Hypothalamus (tissue), 51 donors: ENCODE data around the gene MSS51.
A peak's percentile ranks its signal among the peaks of the same experiment; 100 is the strongest.

Experiments used
- DNase-seq, 51 donors: peaks; one replicate each; lab custom pipeline; 2025; lab: John Stamatoyannopoulos, UW

Gene MSS51

DNA sequence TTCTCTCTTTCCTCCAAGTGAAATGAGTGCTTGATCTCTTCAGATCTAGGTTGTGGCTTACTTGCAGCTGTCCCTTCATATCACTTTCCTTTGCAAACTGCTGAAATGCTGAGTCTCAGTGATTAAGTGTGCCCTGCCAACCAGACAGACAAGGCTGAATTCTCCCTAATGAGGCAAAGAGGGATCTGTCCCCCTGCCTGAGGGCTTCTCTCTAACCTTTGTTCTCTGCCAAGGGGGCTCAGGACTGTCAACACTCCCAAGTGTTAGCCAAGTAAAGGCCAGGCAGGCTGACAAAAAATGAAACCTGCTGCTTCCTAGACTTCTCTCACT, at the start of gene MSS51:
Gene MSS51 (minus strand): TSS at position 24 of the 330 bp plus-strand sequence. CDS start 5,277 bp downstream, outside the sequence.
- DNase-seq = no peak

DNA sequence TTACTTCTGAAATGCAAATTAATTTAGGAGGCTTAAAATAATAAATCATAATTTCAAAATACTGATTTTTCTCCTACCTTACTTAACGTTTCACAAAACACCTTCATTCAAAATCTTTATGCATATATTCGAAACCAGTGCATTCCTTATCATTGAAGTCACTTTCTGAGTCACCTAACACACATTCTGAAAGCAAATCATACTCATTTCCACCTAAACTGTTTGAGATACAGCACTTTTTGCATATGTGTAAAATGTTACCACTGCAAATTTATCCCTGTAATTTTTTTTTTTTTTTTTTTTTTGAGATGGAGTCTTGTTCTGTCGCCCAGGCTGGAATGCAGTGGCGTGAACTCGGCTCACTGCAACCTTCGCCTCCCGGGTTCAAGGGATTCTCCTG, 46.8 kb upstream of the MSS51 start:
- DNase-seq = no peak

DNA sequence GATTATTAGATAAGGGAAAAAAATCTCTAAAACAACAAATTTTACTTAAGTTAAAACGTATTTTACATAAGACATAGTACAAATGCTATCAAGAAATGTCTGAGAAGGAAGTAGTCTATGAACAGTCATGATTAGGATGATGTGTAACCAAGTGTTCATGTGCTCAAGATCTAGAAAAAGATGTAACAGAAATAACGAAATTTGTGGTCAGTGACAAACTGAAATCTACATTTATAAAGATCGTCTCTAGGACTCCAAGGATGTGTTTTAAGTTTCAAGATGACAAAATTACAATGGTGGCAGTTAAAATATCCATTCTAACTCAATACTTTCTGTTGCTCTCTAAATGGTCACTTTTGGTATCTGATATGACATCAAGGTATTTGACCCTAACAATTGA, 45.3 kb upstream of the MSS51 start:
- no peak for DNase-seq

DNA sequence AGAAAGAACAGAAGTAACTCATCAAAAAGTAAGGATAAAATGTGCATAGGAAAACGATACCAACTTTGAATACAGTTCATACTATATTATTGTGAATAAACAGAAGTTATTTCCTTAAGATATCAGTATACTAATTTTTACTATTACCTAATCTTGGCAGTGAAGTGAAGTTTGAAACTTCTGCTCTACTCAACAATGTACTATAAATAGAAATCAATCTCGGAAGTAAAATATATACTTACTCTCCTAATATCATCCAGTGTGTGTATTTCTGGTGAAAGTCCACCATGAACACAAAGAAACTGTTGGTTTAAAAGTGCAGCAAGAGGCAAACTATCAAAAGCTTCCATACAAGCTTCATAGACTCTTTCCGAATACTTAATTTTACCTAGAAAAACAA, 37.9 kb upstream of the MSS51 start:
- DNase-seq = no peak

DNA sequence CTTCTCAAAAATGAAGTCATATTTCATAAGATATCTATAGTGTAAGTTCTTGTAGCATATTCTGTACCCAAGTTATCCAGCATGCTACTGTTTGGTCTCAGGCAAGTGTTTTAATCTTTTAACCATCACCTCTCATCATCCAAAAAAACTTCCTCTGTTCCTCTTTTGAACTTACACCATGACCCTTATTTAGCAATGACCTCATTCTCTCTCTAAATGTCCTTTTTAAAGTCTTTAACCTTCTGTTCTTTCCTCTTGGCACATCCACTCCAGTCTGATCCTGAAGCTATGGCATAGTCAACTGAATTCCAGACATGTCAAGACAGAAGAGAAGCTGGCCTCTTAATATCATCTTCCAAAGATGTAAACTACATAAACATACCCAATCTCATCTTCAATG, 36.2 kb upstream of the MSS51 start:
- no peak for DNase-seq

DNA sequence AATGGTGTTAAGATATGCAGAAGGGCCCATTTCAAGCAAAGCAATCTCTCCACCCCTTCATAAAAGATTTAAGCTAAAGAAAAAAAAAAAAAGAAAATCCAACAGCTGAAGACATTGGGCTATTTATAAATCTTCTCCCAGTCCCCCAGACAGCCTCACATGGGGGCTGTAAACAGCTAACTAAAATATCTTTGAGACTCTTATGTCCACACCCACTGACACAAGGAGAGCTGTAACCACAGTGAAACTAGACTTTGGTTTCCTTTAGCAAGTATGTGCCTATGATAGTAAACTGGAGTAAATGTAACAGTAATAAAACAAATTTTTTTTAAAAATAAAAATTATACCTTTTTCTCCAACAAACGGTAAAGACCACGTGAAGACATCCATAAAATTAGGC, 33.8 kb upstream of the MSS51 start:
- no peak for DNase-seq

DNA sequence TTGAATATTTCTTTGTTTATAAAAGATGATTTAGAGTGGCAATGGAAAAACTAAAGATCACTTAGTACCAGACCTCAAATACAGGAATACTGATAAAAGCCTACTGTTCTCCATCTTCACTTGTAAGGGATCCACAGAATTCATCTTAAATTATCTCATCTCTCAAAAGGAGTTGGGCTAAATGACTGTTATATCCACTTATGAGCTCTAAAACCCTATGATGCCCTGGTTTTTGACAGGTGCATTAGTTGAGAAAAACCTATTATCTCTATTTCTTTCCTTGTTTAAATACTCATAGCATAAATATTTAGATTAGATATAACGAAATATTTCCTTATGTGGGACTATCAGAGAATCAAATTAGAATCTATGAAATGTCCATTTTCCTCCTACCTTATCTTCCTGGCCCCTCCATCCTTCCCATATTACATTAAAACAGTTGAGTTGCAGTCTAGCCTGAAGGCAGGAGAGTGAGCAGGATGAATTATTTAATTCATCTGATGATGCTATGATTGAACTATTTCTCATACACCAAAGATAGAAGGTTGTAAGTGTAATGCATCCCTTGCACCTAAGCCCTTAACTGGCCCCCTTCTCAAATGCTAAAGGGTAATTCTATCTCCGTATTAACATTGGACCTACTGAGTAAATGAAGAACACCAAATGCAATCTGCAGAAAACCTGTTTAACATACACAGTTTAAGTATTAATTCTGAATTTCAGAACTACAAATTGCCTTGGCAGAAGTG, 32.8 kb upstream of the MSS51 start:
- DNase-seq = no peak

DNA sequence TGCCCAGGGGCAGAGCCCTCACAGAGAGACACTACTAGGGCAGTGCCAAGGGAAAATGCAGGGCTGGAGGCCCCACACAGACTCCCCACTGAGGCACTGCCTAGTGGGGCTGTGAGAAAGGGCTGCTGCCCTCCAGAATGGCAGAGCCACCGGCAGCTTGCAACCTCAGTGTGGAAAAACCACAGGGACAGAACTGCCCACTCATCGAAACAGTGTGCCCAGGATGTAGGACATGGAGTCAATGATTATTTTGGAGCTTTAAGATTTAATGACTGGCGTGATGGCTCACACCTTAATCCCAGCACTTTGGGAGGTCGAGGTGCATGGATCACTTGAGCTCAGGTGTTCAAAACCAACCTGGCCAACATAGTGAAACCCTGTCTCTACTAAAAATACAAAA, 27.5 kb upstream of the MSS51 start:
- no peak for DNase-seq

DNA sequence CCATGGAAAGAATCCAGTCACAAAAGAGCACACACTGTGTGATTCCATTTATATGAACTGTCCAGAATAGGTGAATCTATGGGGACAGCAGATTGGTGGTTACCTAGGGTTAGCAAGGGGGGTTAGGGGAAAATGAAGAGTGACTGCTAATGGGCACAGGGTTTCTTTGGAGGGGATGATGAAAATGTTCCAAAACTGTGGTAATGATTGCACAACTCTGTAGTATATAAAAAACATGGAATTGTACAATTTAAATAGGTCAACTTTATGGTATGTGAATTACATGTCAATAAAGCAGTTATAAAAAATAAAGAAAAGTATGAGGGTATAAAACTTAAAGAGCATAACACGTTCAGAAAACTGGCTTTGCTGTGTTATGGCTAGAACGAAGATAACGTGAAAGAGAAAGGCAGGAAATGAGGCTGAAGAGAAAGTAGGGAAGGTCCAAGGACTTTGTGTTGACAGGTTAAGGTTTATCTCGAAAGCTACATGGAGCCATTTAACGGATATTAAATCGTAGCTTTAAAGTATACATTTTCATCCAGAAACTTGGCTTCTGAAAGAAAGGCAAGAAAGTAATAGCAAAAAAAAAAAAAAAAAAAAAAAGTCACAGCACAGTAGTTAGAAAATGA, 26.4 kb upstream of the MSS51 start:
- no peak for DNase-seq

DNA sequence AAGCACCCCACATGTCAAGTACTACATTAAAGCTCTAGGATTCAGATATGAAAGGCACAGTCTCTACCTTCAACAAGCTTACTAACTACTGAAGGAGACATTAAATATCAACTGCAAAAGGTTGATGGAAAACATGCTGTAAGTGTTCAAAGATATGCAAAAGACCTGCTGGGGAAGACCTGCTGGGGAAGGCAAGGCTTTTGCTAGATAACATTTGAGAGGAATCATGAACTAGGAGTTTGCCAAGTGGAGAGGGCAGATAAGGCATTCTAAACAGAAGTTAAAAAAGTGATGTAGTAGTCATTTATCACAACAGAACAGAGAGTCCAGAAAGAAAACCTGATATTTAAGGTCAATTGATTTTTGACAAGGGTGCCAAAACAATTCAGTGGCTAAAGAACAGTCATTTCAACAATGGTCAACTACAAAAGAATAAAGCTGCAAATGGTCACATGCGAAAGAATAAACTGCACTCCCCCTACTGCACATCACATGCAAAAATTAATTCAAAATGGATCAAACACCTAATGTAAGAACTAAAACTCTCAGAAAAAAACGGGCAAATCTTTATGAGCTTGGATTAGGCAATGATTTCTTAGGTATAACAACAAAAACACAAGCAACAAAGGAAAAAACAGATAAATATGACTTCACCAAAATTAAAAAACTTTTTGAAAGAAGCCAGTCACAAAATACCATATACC, 23.0 kb upstream of the MSS51 start:
- no peak for DNase-seq

DNA sequence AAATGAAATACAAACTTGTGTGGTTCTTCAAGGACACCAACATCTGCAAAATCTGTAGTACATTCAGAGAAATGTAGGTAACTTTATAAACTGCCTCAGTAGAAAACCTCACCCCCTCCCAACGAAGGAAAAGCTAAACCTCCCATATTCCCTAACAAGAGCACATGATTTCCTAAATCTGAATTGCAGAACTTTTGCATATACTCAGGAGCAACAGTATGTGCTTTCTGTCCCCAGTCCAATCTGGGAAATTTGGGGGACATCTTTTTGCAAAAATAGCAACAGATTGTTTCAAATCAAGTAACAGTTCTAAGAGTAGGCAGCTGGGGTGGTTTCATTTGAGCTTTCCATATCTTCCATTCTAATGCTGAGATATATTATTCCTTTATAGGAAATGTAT, 15.8 kb upstream of the MSS51 start:
- no peak for DNase-seq

DNA sequence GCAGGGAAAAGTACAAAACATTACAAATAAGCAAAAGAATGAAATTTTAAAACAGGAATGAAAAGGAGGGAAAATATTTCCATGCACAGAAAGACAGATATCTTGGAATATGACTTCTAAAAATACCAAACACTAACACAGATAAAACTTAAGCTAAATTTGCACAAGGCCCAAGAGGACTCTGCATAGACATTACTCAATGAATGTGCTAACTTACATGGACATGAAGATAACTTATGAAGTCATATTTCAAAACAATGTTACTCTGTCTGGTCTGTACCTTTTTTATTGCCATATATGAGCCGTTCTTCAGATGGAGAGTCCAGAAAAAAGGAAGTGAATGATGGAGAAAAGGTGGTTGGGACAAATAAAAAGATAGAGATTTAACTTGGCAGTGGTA, 15.0 kb upstream of the MSS51 start:
- no peak for DNase-seq

DNA sequence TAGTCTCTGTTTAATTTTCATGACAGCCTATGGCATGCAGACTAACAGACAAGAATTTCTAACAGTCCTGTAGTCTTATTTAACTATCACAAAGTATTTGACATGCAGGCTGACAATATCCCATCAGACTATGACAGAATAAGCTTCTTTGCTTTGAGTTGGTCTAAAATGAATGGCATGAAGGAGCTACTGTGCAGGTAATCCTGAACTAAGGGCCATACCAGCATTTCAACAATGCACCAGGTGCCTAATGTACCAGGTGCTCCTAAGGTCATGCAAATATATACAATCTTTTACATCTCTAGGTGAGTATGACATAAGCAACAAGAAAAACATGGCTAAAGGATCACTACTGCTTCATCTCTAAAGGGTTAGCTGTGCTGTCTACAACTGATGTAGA, 13.6 kb upstream of the MSS51 start:
- DNase-seq = no peak

DNA sequence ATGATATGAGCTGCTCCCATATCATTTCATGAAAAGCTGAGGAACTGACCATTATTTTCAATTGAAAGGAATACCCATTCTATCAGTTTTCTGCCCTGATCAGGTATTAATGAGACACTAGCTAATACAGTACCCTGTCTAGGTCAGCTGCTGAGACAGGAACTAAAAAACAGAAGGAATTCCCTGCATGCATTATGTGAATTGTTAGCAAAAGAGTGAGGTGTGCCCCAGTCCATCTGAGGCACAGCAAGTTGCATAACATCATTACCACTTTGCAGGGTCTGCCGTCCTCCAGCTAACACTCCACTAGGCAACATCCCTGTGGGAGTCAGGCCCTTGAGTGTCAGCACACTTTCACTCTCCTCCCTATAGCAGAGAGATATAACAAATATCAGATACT, 11.1 kb upstream of the MSS51 start:
- DNase-seq = no peak

DNA sequence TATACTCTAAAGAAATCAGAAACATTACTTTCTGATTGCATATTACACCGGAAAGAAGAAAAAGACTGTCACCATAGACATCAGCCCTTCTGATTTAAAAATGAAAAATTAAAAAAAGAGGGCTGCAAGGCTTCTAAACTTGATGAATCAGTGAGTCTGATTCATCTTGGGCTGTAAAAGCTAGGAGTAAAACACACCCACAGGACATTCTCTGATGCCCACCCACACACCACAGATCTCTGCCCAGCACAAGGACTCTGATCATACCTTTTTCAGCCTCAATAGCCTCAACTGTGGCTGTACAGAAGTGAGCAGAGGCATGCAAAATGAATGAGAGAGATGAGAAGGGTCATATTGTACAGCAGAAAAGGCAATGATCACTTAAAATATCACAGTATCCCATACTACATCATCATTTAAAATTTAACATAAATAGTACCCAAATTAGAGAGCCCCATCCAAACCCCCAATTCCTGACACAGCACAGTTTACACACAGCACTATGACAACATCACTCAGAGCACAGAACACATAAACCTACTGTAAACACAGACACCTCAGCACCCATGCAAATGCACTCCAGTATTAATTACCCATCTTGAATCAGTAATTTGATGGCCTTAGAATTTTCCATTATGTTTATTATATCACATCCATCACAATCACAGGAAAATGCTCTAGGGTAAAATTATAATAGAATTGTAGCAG, 6.4 kb upstream of the MSS51 start:
- peak in 1 of 51 donors; percentile 28 for DNase-seq

DNA sequence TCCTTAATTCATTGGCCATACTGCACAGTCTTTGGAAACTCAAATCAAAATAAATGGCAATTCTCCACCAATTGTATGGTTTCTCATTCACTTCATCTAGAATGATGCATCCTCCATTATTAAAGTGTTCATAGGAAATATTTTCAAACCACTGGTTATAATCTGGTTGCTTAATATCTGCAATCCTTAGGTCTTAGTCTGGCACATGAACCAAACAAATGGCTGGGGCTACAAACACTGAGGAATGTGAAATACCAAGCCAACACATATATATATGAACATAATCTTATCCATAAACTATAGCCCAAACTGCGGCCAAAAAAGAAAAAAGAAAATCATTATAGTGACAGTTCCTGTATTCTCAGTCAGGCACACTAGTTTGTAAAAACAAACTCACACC, 5.7 kb upstream of the MSS51 start:
- DNase-seq = no peak

DNA sequence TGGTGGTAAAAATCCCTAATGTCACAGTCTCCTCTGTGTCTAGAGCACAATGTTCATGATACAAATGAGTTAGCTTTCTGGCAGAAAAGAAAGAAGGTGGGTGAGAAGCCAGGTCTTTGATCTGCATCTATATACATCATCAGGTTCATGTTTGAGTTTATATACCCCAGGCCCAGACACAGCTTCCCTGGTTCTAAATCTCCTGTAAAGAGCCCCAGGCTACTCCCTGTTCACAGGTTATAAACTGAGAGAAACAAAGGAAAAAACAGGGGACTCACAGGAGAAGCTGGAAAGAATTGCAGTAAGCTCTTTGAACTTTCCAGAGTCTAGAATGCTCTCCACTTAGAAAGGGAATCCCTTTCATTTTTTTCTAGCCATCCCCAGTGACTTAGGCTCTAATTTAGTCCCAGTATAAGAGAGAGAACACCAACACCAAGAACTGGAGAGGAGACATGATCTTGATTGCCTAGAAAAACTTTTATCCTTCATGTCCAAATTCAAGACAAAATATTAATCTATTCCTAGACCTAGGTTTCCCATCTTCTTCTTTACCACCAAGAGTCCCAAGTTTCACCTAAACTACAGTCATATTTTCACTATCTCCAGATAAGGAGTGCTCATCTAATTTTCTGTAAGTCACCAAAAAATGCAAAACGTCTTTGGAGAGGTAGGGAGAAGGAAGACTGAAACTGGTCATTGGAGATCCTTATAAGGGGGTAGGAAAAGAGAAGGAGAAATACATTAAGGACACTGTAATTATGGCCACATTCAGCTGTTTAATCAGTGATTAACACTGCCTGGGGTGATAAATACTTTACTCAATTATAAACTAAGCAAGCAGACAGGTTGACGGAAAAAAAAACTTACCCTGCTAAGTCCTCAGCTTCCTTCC, 469 bp downstream of the MSS51 start:
- no peak for DNase-seq

DNA sequence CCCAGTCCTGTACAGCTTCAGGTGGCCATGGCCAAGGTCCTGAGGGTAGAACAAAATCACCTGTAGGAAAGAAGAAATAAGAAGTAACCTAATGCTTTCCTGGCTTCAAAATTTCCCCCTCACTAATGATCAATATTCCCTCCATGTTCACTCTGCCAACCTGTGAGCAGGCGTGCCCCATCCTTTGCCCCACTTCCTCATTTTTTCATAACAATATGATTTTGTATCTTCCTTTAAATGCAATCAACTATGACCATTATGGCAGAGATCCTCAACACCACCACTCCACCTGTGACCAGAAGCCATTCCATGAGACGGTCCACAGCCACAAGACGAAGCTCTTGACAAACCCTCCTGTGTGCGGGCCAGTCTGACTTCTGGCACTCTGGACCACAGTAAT, 7.0 kb downstream of the MSS51 start:
- no peak for DNase-seq

DNA sequence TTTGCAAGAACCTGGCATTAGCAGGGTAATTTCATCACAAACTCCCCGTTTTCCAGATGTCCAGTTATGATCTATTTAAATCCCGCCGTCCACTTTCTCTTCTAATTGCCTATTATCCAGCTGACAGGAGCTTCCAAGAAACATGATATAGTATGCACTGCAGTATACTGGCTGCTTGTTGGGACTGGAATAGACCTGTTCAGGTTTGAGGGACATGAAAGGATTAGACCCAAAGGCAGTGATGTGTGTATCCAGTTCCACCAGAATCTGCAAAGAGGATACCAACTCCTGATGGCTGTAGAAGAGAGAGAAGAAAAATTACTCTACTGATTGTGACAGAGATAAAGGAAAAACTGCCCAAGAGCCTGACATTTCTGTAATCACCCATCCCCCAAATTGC, 8.9 kb downstream of the MSS51 start:
- no peak for DNase-seq

DNA sequence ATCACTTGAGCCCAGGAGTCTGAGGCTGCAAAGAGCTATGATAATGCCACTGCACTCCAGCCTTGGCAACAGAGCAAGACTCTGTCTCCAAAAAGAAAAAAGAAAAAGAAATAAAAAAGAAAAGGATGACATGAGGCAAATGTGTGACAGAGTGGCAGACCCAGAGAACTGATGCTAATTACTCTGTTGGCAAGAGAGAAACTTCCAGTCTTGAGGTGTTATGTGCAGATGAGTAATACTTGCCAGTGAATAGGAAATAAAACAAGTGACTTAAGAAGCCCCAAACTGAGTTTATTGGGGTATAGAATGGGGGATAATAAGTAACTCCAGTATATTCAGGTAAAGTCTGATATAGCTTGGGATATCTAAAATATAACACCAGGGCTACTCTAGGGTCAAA, 10.1 kb downstream of the MSS51 start:
- no peak for DNase-seq

DNA sequence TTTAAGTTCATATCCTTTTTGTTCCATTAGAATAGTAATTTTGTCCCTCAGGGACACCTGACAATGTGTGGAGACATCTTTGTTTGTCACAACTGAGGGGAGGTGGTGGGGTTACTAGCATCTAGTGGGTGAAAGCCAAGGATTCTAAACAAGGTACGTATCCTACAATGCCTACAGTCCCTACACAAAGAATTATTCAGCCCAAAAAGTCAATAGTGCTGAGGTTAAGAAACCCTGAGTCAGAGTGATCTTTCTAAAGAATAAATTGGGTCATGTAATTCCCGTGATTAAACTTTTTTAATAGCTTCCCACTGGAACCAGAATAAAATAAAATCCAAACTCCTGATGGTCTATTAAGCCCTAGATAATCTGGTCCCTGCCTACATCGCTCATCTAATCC, 16.8 kb downstream of the MSS51 start:
- DNase-seq = no peak
